ENCODE results near the gene TNKS1BP1. TPM values are rescaled to one million over a fixed set of nuclear protein-coding genes. Genes with fewer than 3 reads are reported as not detected.

TNKS1BP1 gene
- total and polyA plus RNA-seq, 8 donors: 63.4 to 172 (median 80.8) TPM

- no peak for TF ChIP-seq CTCF (IDR thresholded peaks at IDR 0.05)
- H3K4me3 ChIP-seq: no peak overlapping the region
- H3K9me3 ChIP-seq: no peaks in the 10 kb centered on the region
- no peaks in the 10 kb centered on the region for H3K27me3 ChIP-seq
- ATAC-seq: no peak
- H3K4me1 ChIP-seq: no peaks in the 10 kb centered on the region
- DNase-seq: no peak
- no peak for FAIRE-seq
- intact Hi-C loops (cut with DNase I): no loop called here
- H3K27ac ChIP-seq: no peak overlapping the region
- no peaks in the 10 kb centered on the region for H3K36me3 ChIP-seq
- 71 to 79% methylated on average over 5 of the region's 5 CpGs for WGBS, 2 donors
Measured at GRCh38 chr11:57368845-57369232, 44.1 kb upstream of the TNKS1BP1 start.

- Histone ChIP-seq H3K27ac (no peak overlapping the region), H3K36me3 (no peaks in the 10 kb centered on the region), H3K4me3 (no peak overlapping the region), H3K4me1 (no peaks in the 10 kb centered on the region), H3K27me3 (no peaks in the 10 kb centered on the region), H3K9me3 (no peaks in the 10 kb centered on the region)
- ATAC-seq (peak in 3 of 4 donors; percentile 39 to 57 (median 45)), DNase-seq (peak in 2 of 6 donors; percentile 23 to 57), FAIRE-seq (no peak)
- no peak for TF ChIP-seq CTCF (IDR thresholded peaks at IDR 0.05)
- 59 to 62% methylated on average over 17 to 19 of the region's 19 CpGs for WGBS, 2 donors
- intact Hi-C loops (cut with DNase I): no loop called here
Measured at GRCh38 chr11:57368106-57368844, 43.5 kb upstream of the TNKS1BP1 start.

DNA sequence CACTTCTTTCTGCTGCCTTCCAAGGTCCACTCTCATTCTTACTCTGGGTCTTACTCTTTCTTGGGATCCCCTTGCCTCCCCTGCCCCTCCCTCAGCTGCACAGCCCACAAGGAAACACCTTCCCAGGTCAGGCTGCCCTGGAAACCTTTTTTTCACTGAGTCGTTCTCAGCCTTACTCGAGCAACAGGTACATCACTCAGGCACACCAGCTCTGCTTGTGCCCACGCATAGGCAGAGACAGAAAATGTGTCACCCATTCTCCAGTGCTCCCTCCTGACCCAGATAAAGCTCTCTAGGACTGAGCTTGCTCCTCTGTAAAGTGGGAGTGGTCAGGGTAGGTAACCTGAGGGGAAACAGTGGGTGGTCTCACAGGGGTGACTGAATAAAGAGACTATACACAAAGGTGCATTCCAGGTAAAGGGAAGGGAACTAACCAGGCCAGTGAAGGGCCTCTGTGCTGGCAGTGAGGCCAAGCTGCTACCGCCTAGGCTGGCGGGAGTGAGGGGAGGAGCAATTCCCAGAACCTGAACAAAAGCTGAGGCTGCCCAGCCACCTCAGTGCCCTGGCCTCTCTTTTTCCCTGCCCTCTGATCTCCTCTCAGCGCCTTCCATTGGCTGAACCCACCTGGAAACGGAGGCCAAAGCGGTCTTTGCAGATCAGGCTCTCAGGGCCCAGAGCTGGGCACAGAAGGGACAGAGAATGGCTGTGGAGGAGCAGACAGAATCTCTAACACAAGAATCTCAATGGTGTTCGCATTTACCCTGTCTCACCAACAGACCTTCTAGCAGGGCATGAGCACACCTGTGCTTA is 40.3 kb upstream of the TNKS1BP1 start:
- H3K4me1 ChIP-seq: no peaks in the 10 kb centered on the region
- H3K27me3 ChIP-seq: no peaks in the 10 kb centered on the region
- no peak overlapping the region for H3K27ac ChIP-seq
- TF ChIP-seq CTCF (IDR thresholded peaks at IDR 0.05): no peak
- no peak for ATAC-seq
- no peaks in the 10 kb centered on the region for H3K9me3 ChIP-seq
- DNase-seq: no peak
- no peaks in the 10 kb centered on the region for H3K36me3 ChIP-seq
- WGBS, 2 donors: 78 to 82% methylated on average over 9 of the region's 9 CpGs
- intact Hi-C loops (cut with DNase I): no loop called here
- FAIRE-seq: no peak
- H3K4me3 ChIP-seq: no peak overlapping the region

DNA sequence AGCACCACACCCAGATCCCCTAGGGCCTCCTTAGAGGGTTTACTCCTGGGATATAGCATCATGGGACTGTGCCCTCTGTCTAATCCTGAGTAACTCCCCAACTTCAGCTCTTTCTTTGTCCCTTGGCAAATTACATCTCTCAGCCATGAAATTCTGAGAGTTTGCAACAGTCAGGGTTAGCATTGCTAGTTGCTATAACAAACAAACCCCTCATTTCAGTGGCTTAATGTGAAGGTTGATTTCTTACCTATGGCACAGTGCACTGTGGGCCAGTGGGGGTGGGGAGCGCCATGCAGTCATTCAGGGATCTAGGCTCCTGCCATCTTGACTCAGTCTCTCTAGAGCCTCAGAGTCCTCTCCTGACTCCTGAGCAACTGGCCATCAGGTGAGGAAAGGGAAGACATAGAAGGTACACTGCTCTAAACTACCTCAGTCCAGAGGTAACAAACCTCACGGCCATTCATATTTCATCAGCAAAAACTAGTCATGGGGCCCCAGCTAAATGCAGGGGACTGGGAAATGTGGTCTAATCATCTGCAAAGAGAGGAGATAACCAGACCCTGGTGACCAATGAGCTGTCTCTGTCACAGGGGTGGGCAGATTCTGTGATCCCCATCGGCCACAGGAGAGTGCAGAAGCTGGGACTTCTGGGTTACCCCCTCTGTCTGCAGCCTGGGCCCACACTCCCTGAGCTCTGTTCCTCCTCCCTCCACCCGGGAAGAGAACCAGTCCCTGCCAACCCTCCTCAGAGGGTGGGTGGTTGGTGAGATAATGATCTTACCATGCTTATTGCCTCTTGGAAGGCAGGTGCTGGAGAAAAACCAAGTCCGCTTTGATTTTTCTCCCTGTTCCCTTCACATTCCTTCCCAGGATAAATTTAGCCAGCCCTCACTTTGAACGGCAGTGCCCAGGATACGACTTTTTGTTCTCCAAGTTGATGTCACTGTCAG is 38.7 kb upstream of the TNKS1BP1 start:
- Histone ChIP-seq H3K27me3 (no peaks in the 10 kb centered on the region), H3K4me1 (no peaks in the 10 kb centered on the region), H3K36me3 (no peaks in the 10 kb centered on the region), H3K9me3 (no peaks in the 10 kb centered on the region), H3K4me3 (no peak overlapping the region), H3K27ac (peak overlapping the region in 1 of 4 donors; percentile 37)
- TF ChIP-seq CTCF (IDR thresholded peaks at IDR 0.05): no peak
- FAIRE-seq: no peak
- 44 to 56% methylated on average over 7 of the region's 7 CpGs for WGBS, 2 donors
- DNase-seq: no peak
- peak in 1 of 4 donors; percentile 27 for ATAC-seq
- intact Hi-C loops (cut with DNase I): no loop called here

All from pancreas (tissue), 10 donors.